PC-3 (cell line): ENCODE results near the gene LHFPL3. TPM values are rescaled to one million over a fixed set of nuclear protein-coding genes. Genes with fewer than 3 reads are reported as not detected.

Experiments used
- ATAC-seq: fragments of 200-7000 bp; cut with Tn5 transposase; 2 replicates; pipeline ENCODE4 v1.9.1; 2020; ENCODE audit warnings: mild to moderate bottlenecking, moderate library complexity
- BruUV-seq: library from RNA; stranded (reverse); fragments of 400-500 nt; replicated peaks from 2 replicates; lab custom pipeline; 2021; lab: Mats Ljungman, UMichigan
- CTCF ChIA-PET: fragments of 300-600 bp; sonication (Branson Sonifier 250); formaldehyde crosslinking; loops from one replicate; lab custom pipeline; 2022; ENCODE audit warnings: antibody characterized with exemption; lab: Charles Lee
- POLR2A ChIA-PET: fragments of 300-600 bp; sonication (Branson Sonifier 250); formaldehyde crosslinking; loops from one replicate; lab custom pipeline; 2022; ENCODE audit warnings: antibody characterized with exemption; ENCODE audit not compliant: unreplicated experiment; lab: Charles Lee
- DNase-seq: peaks from one replicate; pipeline ENCODE4 v3.0.0-alpha.2; 2015
- H2AFZ ChIP-seq: fragments of 300-600 bp; sonication (generic); 2 replicates; pipeline ENCODE4 v1.6.0; 2016; ENCODE audit warnings: antibody characterized with exemption, low read length
- H3F3A ChIP-seq: fragments of 300-600 bp; sonication (generic); one replicate; pipeline ENCODE4 v1.6.0; 2017; ENCODE audit warnings: antibody characterized with exemption, low read length, control low read depth, mild to moderate bottlenecking; ENCODE audit not compliant: unreplicated experiment
- H3K27ac ChIP-seq: fragments of 300-600 bp; sonication (generic); 2 replicates; pipeline ENCODE4 v1.5.1; 2016; ENCODE audit warnings: mild to moderate bottlenecking, low read length
- H3K27me3 ChIP-seq: fragments of 300-600 bp; sonication (generic); 2 replicates; pipeline ENCODE4 v1.6.1; 2016; ENCODE audit warnings: low read length, mixed read lengths
- H3K36me3 ChIP-seq: fragments of 300-600 bp; sonication (generic); 2 replicates; pipeline ENCODE4 v1.6.1; 2016; ENCODE audit warnings: low read depth, mixed run types, low read length, mixed read lengths
- H3K4me1 ChIP-seq: fragments of 300-600 bp; sonication (generic); 2 replicates; pipeline ENCODE4 v1.5.1; 2016; ENCODE audit warnings: low read length; ENCODE audit not compliant: insufficient read depth
- H3K4me2 ChIP-seq: fragments of 300-600 bp; sonication (generic); 2 replicates; pipeline ENCODE4 v1.6.0; 2016; ENCODE audit warnings: low read length
- H3K4me3 ChIP-seq: fragments of 300-600 bp; sonication (generic); 2 replicates; pipeline ENCODE4 v1.5.1; 2016; ENCODE audit warnings: mild to moderate bottlenecking, low read length, mixed read lengths
- H3K79me2 ChIP-seq: fragments of 300-600 bp; sonication (generic); 2 replicates; pipeline ENCODE4 v1.6.1; 2017; ENCODE audit warnings: low read length, mixed read lengths
- H3K9ac ChIP-seq: fragments of 300-600 bp; sonication (generic); 2 replicates; pipeline ENCODE4 v1.6.0; 2016; ENCODE audit warnings: mild to moderate bottlenecking, low read length
- H3K9me2 ChIP-seq: fragments of 300-600 bp; sonication (generic); replicated peaks from 2 replicates; pipeline ENCODE4 v1.6.1; 2016; ENCODE audit warnings: mixed run types, low read length, mixed read lengths
- H3K9me3 ChIP-seq: fragments of 300-600 bp; sonication (generic); 2 replicates; pipeline ENCODE4 v1.6.1; 2016; ENCODE audit warnings: low read length, mixed read lengths
- H4K20me1 ChIP-seq: fragments of 300-600 bp; sonication (generic); 2 replicates; pipeline ENCODE4 v1.6.1; 2016; ENCODE audit warnings: low read length, mixed read lengths
- CTCF ChIP-seq: fragments of 300-600 bp; sonication (generic); conservative IDR thresholded peaks from 2 replicates; pipeline ENCODE4 v1.5.1; 2017; ENCODE audit warnings: antibody characterized with exemption, low read depth, mild to moderate bottlenecking, low read length
- EZH2 ChIP-seq: fragments of 300-600 bp; sonication (generic); IDR thresholded peaks from one replicate; pipeline ENCODE4 v1.6.1; 2017; ENCODE audit warnings: antibody characterized with exemption, mild to moderate bottlenecking, low read length; ENCODE audit not compliant: unreplicated experiment
- EZH2phosphoT487 ChIP-seq: fragments of 300-600 bp; sonication (generic); IDR thresholded peaks from 2 replicates; pipeline ENCODE4 v1.6.1; 2018; ENCODE audit warnings: mild to moderate bottlenecking, antibody characterized with exemption, low read length, borderline replicate concordance
- intact Hi-C: fragments of 100-400 bp; cut with micrococcal nuclease; formaldehyde crosslinking; loops from 2 replicates; pipeline ENCODE4 v1.9.0; 2023
- total RNA-seq: library from RNA; depleted of rRNA; stranded (reverse); fragments of >200 nt; gene quantifications from 2 replicates; pipeline ENCODE4 v1.2.3, GENCODE V29; 2014

Gene LHFPL3
- total RNA-seq, 1 experiment from 2014 or later: not detected

DNA sequence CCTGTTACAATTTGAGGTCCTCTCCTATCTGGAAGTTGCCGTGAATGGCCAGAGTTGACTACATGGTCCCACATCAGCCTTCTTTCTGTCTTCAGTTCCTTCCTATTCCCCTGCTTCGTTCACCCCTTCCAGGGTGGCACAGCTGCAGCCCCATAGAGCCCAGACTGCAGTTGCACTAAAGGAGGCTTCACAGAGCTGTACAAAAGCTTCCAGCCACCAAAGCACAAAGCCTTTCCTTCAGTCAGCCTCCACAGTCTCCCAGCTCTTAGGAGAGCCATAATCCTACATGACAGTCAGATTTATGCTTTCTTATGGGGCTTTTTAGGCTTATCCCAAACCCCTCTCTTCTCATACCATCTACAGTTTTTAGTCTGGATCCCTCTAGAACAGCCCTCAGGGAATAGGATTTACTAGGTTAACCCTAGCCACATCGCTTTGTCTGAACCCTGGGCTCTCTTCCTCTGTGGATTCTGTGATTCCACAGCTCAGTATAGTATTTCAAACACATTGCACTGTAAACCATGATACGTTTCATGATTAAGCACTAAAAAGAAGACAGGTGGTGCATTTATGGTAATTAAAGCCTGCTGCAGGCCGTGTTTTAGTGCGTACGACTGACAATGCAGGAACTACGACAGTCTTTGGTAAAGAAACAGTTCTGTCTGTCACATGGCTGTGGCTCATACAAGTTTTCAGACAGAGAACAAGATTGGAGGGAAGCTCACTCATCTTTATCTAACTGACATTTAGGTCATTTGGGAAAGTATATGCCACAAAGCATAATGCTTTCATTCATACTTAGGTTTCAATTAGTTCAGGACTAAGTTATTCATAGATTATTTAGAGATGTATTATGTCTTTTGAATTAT lies 477.3 kb downstream of the LHFPL3 start:
- intact Hi-C loops: no loop called here
- no peak overlapping the region for H2AFZ ChIP-seq
- BruUV-seq: no TSS peak
- no peaks in the 10 kb centered on the region for H3K4me1 ChIP-seq
- ChIA-PET POLR2A (no interaction called here), CTCF (no interaction called here)
- no peaks in the 10 kb centered on the region for H3K79me2 ChIP-seq
- ATAC-seq: no peak
- no peak overlapping the region for H3K4me3 ChIP-seq
- H3F3A ChIP-seq: no peaks in the 10 kb centered on the region
- no peak for TF ChIP-seq EZH2phosphoT487
- no peak overlapping the region for H3K27ac ChIP-seq
- no peaks in the 10 kb centered on the region for H4K20me1 ChIP-seq
- no peaks in the 10 kb centered on the region for H3K36me3 ChIP-seq
- no peaks in the 10 kb centered on the region for H3K9me3 ChIP-seq
- peaks cover 60% of the 10 kb centered on the region for H3K27me3 ChIP-seq
- DNase-seq: no peak
- H3K9me2 ChIP-seq: no peaks in the 10 kb centered on the region
- no peak overlapping the region for H3K9ac ChIP-seq
- no peak overlapping the region for H3K4me2 ChIP-seq

DNA sequence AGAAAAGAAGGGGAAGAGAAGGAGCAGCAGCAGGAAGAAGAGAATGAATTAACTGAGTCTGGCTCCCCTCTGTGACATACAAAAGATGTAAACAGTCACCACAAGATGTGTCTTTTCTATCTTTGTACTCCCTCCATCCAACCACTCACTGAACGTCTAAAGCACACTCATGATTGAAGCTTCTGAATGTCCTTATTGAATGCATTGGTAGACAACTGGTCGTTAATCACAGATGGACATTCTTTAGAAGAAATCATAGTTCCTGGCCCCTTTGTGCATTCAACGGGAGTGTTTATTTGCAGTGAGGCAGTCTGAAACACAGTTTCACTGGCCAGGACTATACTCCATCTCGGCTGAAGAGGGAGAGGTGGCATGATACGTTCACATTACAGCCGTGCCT lies 479.3 kb downstream of the LHFPL3 start:
- Histone ChIP-seq H3K27ac (no peak overlapping the region), H3K4me3 (no peak overlapping the region), H2AFZ (no peak overlapping the region), H3K9me3 (no peaks in the 10 kb centered on the region), H3K9ac (no peak overlapping the region), H3K4me2 (no peak overlapping the region), H3K9me2 (no peaks in the 10 kb centered on the region), H3K36me3 (no peaks in the 10 kb centered on the region), H4K20me1 (no peaks in the 10 kb centered on the region), H3K27me3 (peaks cover 55% of the 10 kb centered on the region), H3F3A (no peaks in the 10 kb centered on the region), H3K79me2 (no peaks in the 10 kb centered on the region), H3K4me1 (no peaks in the 10 kb centered on the region)
- intact Hi-C loops: no loop called here
- ChIA-PET POLR2A (no interaction called here), CTCF (no interaction called here)
- BruUV-seq: no TSS peak
- TF ChIP-seq EZH2 (no peak), EZH2phosphoT487 (no peak), CTCF (no peak)
- no peak for DNase-seq
- ATAC-seq: no peak

- DNase-seq (no peak), ATAC-seq (no peak)
- intact Hi-C loops: no loop called here
- no peak overlapping the region for H3K9ac ChIP-seq
- no peak for TF ChIP-seq EZH2phosphoT487
- TF ChIP-seq CTCF: no peak
- TF ChIP-seq EZH2: no peak
- H3F3A ChIP-seq: no peaks in the 10 kb centered on the region
- H3K9me3 ChIP-seq: no peaks in the 10 kb centered on the region
- no peaks in the 10 kb centered on the region for H3K4me1 ChIP-seq
- ChIA-PET POLR2A (no interaction called here), CTCF (no interaction called here)
- H3K4me2 ChIP-seq: no peak overlapping the region
- no peaks in the 10 kb centered on the region for H4K20me1 ChIP-seq
- H3K9me2 ChIP-seq: no peaks in the 10 kb centered on the region
- no peaks in the 10 kb centered on the region for H3K79me2 ChIP-seq
- H2AFZ ChIP-seq: no peak overlapping the region
- H3K27me3 ChIP-seq: peaks cover 53% of the 10 kb centered on the region
- no peak overlapping the region for H3K27ac ChIP-seq
- no TSS peak for BruUV-seq
- no peaks in the 10 kb centered on the region for H3K36me3 ChIP-seq
- no peak overlapping the region for H3K4me3 ChIP-seq
Measured at GRCh38 chr7:104809906-104810305, 481.5 kb downstream of the LHFPL3 start.
